SK-N-SH (cell line): ENCODE measurements around the gene G6PD. TPM values are rescaled to one million over a fixed set of nuclear protein-coding genes. Genes with fewer than 3 reads are reported as not detected.

Experiments used
- CTCF ChIA-PET: fragments of 300-600, 350-600 bp; formaldehyde crosslinking; extraction: SDS; loops from one replicate; lab custom pipeline; 2021; lab: Yijun Ruan, JAX
- POLR2A ChIA-PET: fragments of 350-600 bp; sonication (Branson Sonifier 250); formaldehyde crosslinking; extraction: SDS; loops from one replicate; lab custom pipeline; 2020; ENCODE audit warnings: antibody characterized with exemption, inconsistent platforms; lab: Yijun Ruan, JAX
- DNase-seq: peaks from one replicate; pipeline ENCODE4 v3.0.0; 2012
- H2AFZ ChIP-seq: fragments of 200-600 bp; sonication (generic); 2 replicates; pipeline ENCODE4 v1.8.1; 2016; ENCODE audit warnings: antibody characterized with exemption, mild to moderate bottlenecking, low read depth
- H3F3A ChIP-seq: fragments of 200-600 bp; sonication (generic); replicated peaks from 2 replicates; pipeline ENCODE3; 2016; ENCODE audit warnings: antibody characterized with exemption, mild to moderate bottlenecking; ENCODE audit not compliant: insufficient read depth
- H3K27ac ChIP-seq, 2 experiments: fragments of 200-500 bp in 1 of 2; fragments of 200-600 bp in 1 of 2; sonication (Bioruptor generic) in 1 of 2; sonication (generic), shearing (Covaris generic) in 1 of 2; 2 replicates each; pipeline versions ENCODE4 v1.5.1 to v1.6.1; 2014 to 2016; ENCODE audit warnings: low read depth in 2 of 2, inconsistent platforms in 1 of 2, low read length in 1 of 2, mild to moderate bottlenecking in 1 of 2, mixed read lengths in 1 of 2
- H3K27me3 ChIP-seq: fragments of 200-600 bp; sonication (generic), shearing (Covaris generic); 2 replicates; pipeline ENCODE4 v1.6.1; 2016; ENCODE audit warnings: mixed run types; ENCODE audit not compliant: insufficient read depth
- H3K36me3 ChIP-seq, 2 experiments: fragments of 200-500 bp in 1 of 2; fragments of 200-600 bp in 1 of 2; sonication (Bioruptor generic) in 1 of 2; sonication (generic) in 1 of 2; replicated peaks in 1 of 2; 2 replicates each; pipeline versions ENCODE3 to v1.5.1; 2014 to 2016; ENCODE audit warnings: low read length in 1 of 2, mild to moderate bottlenecking in 1 of 2; ENCODE audit not compliant: insufficient read depth in 2 of 2, control insufficient read depth in 1 of 2
- H3K4me1 ChIP-seq, 2 experiments: fragments of 200-500 bp in 1 of 2; fragments of 200-600 bp in 1 of 2; sonication (Bioruptor generic) in 1 of 2; sonication (generic), shearing (Covaris generic) in 1 of 2; 2 replicates each; pipeline versions ENCODE4 v1.5.1 to v1.6.1; 2014 to 2016; ENCODE audit warnings: low read depth in 1 of 2, low read length in 1 of 2, mixed run types in 1 of 2; ENCODE audit not compliant: insufficient read depth in 2 of 2, control insufficient read depth in 1 of 2
- H3K4me2 ChIP-seq: fragments of 200-600 bp; sonication (generic), shearing (Covaris generic); 2 replicates; pipeline ENCODE4 v1.6.1; 2017; ENCODE audit warnings: mixed run types
- H3K4me3 ChIP-seq, 2 experiments: fragments of 200-500 bp in 1 of 2; fragments of 200-600 bp in 1 of 2; sonication (Bioruptor generic) in 1 of 2; sonication (generic), shearing (Covaris generic) in 1 of 2; 2 replicates each; pipeline versions ENCODE4 v1.5.1 to v1.8.1; 2014 to 2016; ENCODE audit warnings: low read depth in 2 of 2, inconsistent platforms in 1 of 2, low read length in 1 of 2, mild to moderate bottlenecking in 1 of 2, mixed read lengths in 1 of 2, moderate library complexity in 1 of 2
- H3K79me2 ChIP-seq: fragments of 200-600 bp; sonication (generic); 2 replicates; pipeline ENCODE4 v1.8.1; 2017; ENCODE audit warnings: mild to moderate bottlenecking; ENCODE audit not compliant: insufficient read depth
- H3K9ac ChIP-seq: fragments of 200-600 bp; sonication (generic); 2 replicates; pipeline ENCODE4 v1.6.1; 2017; ENCODE audit warnings: mixed run types
- H3K9me2 ChIP-seq: fragments of 200-600 bp; sonication (generic); 2 replicates; pipeline ENCODE4 v1.6.1; 2017; ENCODE audit warnings: mixed run types
- H3K9me3 ChIP-seq: fragments of 200-600 bp; sonication (generic); 2 replicates; pipeline ENCODE4 v1.6.1; 2017; ENCODE audit warnings: mixed run types, mild to moderate bottlenecking, moderate library complexity
- H4K20me1 ChIP-seq: fragments of 200-600 bp; sonication (generic); 2 replicates; pipeline ENCODE4 v1.6.1; 2017; ENCODE audit warnings: mild to moderate bottlenecking, mixed run types; ENCODE audit not compliant: insufficient read depth
- ELF1 ChIP-seq: IDR thresholded peaks from 2 replicates; pipeline ENCODE4 v1.4.0; 2012
- EP300 ChIP-seq, 2 experiments: IDR thresholded peaks; 2 replicates each; pipeline versions ENCODE4 v1.4.0 to v1.6.1; 2012; ENCODE audit warnings: borderline replicate concordance in 1 of 2, low read depth in 1 of 2, low read length in 1 of 2
- EZH2phosphoT487 ChIP-seq: fragments of 200-600 bp; sonication (generic); IDR thresholded peaks from 2 replicates; pipeline ENCODE4 v1.6.1; 2017; ENCODE audit warnings: low read depth, mixed run types, mild to moderate bottlenecking, antibody characterized with exemption, moderate library complexity, borderline replicate concordance
- FOSL2 ChIP-seq: IDR thresholded peaks from 2 replicates; pipeline ENCODE4 v1.4.0; 2012; ENCODE audit warnings: low read depth, mild to moderate bottlenecking, moderate library complexity, borderline replicate concordance
- FOXM1 ChIP-seq: IDR thresholded peaks from 2 replicates; pipeline ENCODE4 v1.4.0; 2012; ENCODE audit warnings: low read depth, mild to moderate bottlenecking
- GABPA ChIP-seq: IDR thresholded peaks from 2 replicates; pipeline ENCODE4 v1.4.0; 2012; ENCODE audit warnings: low read depth, mild to moderate bottlenecking
- GATA2 ChIP-seq: sonication (generic); formaldehyde crosslinking; IDR thresholded peaks from 2 replicates; pipeline ENCODE4 v1.5.0; 2020; ENCODE audit warnings: mild to moderate bottlenecking, missing genetic modification reagents
- JUND ChIP-seq: IDR thresholded peaks from 2 replicates; pipeline ENCODE4 v1.4.0; 2012
- MEF2A ChIP-seq: IDR thresholded peaks from 2 replicates; pipeline ENCODE4 v1.4.0; 2012; ENCODE audit warnings: low read depth, borderline replicate concordance
- NRF1 ChIP-seq: IDR thresholded peaks from 2 replicates; pipeline ENCODE4 v1.6.1; 2012; ENCODE audit warnings: low read depth, mild to moderate bottlenecking, low read length
- PBX3 ChIP-seq: IDR thresholded peaks from 2 replicates; pipeline ENCODE4; 2012
- RAD21 ChIP-seq: IDR thresholded peaks from 2 replicates; pipeline ENCODE4 v1.6.1; 2012; ENCODE audit warnings: mild to moderate bottlenecking, low read length
- RCOR1 ChIP-seq: fragments of 150-350 bp; IDR thresholded peaks from 2 replicates; pipeline ENCODE4 v1.6.1; 2017; ENCODE audit warnings: antibody characterized with exemption, low read length
- SMC3 ChIP-seq: IDR thresholded peaks from 2 replicates; pipeline ENCODE4 v1.6.1; 2012; ENCODE audit warnings: low read depth, low read length, improper control_type of control experiment
- TAF1 ChIP-seq: IDR thresholded peaks from 2 replicates; pipeline ENCODE4 v1.6.1; 2012; ENCODE audit warnings: low read depth, mild to moderate bottlenecking, low read length, moderate library complexity, borderline replicate concordance
- TCF12 ChIP-seq: IDR thresholded peaks from 2 replicates; pipeline ENCODE4 v1.4.0; 2012
- YY1 ChIP-seq: IDR thresholded peaks from 2 replicates; pipeline ENCODE4 v1.4.0; 2012; ENCODE audit warnings: low read depth, mild to moderate bottlenecking
- WGBS: methylation state at CpG from one replicate; pipeline ENCODE4 v1.1.6; 2017; ENCODE audit warnings: low lambda C conversion rate; 5-methylcytosine and 5-hydroxymethylcytosine counted together
- polyA plus RNA-seq, 3 experiments: library from polyadenylated mRNA; depleted of rRNA; stranded (reverse); fragments of >200 nt; gene quantifications; 2 replicates each; pipeline ENCODE4 v1.2.3, GENCODE V29; 2012
- small RNA-seq, 7 experiments: library from RNA; depleted of rRNA; stranded (forward); fragments of <200 nt; gene quantifications; one replicate each; pipeline ENCODE3, GENCODE V24; 2012
- TF ChIP-seq, protein P1 (sequence below): IDR thresholded peaks from 2 replicates; pipeline ENCODE4 v1.4.0; 2012; ENCODE audit warnings: low read depth, borderline replicate concordance
- TF ChIP-seq, protein P2 (sequence below): IDR thresholded peaks from 2 replicates; pipeline ENCODE4 v1.4.0; 2012; ENCODE audit warnings: low read depth, borderline replicate concordance

Gene G6PD
- polyA plus RNA-seq, 1 of the 3 experiments (the other 2 are of a cell fraction) = 131 TPM

GRCh38 chrX:154481911-154482601, 64.6 kb downstream of the G6PD start:
- 50% methylated on average over 12 of the region's 14 CpGs for WGBS
- Histone ChIP-seq H3K9me3 (no peaks in the 10 kb centered on the region), H3K4me3 (no peak overlapping the region), H3K27me3 (0 out of 2 replicates have a peak, but pooled peaks cover 5% of the 10 kb centered on the region), H2AFZ (no peak overlapping the region), H3K36me3 (peaks cover 0 to 14% of the 10 kb centered on the region in 2 experiments), H3K4me2 (no peak overlapping the region), H3K27ac (no peak overlapping the region), H3F3A (peaks cover 8% of the 10 kb centered on the region), H4K20me1 (no peaks in the 10 kb centered on the region), H3K4me1 (peaks cover 0 to 12% of the 10 kb centered on the region in 2 experiments; a peak in 1 of 4 replicates), H3K9me2 (no peaks in the 10 kb centered on the region), H3K79me2 (peaks cover 15% of the 10 kb centered on the region), H3K9ac (no peak overlapping the region)
- DNase-seq = no peak
- CTCF ChIA-PET = interaction anchor here (0.8 to 1.0 kb wide), 2 partner anchors 17 to 45 kb away, joined by 4 read pairs; no protein-coding TSS in a partner anchor
- POLR2A ChIA-PET = no interaction called here
- TF ChIP-seq GATA2 (CRISPR knock-in tag) (no peak), EZH2phosphoT487 (no peak), TCF12 (no peak), PBX3 (no peak), EP300 (IDR thresholded peaks at IDR 0.05; ENCODE audit: borderline replicate concordance in 1 of 2, low read depth in 1 of 2, low read length in 1 of 2) (no peak), MEF2A (no peak), TAF1 (no peak), ELF1 (no peak), RAD21 (no peak), FOSL2 (no peak), NRF1 (no peak), SMC3 (no peak), RCOR1 (no peak), FOXM1 (no peak), YY1 (no peak), GABPA (no peak), JUND (no peak)
- TF ChIP-seq, protein P1, sequence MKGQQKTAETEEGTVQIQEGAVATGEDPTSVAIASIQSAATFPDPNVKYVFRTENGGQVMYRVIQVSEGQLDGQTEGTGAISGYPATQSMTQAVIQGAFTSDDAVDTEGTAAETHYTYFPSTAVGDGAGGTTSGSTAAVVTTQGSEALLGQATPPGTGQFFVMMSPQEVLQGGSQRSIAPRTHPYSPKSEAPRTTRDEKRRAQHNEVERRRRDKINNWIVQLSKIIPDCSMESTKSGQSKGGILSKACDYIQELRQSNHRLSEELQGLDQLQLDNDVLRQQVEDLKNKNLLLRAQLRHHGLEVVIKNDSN = no peak
- TF ChIP-seq, protein P2, sequence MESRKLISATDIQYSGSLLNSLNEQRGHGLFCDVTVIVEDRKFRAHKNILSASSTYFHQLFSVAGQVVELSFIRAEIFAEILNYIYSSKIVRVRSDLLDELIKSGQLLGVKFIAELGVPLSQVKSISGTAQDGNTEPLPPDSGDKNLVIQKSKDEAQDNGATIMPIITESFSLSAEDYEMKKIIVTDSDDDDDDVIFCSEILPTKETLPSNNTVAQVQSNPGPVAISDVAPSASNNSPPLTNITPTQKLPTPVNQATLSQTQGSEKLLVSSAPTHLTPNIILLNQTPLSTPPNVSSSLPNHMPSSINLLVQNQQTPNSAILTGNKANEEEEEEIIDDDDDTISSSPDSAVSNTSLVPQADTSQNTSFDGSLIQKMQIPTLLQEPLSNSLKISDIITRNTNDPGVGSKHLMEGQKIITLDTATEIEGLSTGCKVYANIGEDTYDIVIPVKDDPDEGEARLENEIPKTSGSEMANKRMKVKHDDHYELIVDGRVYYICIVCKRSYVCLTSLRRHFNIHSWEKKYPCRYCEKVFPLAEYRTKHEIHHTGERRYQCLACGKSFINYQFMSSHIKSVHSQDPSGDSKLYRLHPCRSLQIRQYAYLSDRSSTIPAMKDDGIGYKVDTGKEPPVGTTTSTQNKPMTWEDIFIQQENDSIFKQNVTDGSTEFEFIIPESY = no peak

Small RNA genes lying within 50 kb of the gene (small RNA-seq; reads per million reads assigned to genes)
- 0 reads per million in 7 experiments for gene RN7SL697P

Other genes starting within 250 kb of the G6PD start
- gene FLNA, start 172.2 kb downstream of the G6PD start, polyA plus RNA-seq (2012; rRNA removed) = 364 and 550 TPM in 2 replicates
- gene EMD, start 167.6 kb downstream of the G6PD start, polyA plus RNA-seq (2012; rRNA removed) = 40.4 and 68.0 TPM in 2 replicates
- 4,562 and 7,172 TPM in 2 replicates for gene RPL10, start 148.5 kb downstream of the G6PD start, polyA plus RNA-seq (2012; rRNA removed)
- 18.2 and 22.5 TPM in 2 replicates for gene DNASE1L1, start 137.6 kb downstream of the G6PD start, polyA plus RNA-seq (2012; rRNA removed)
- gene TAFAZZIN, start 135.3 kb downstream of the G6PD start, polyA plus RNA-seq (2012; rRNA removed) = 34.0 and 35.7 TPM in 2 replicates
- 92.2 and 102 TPM in 2 replicates for gene ATP6AP1, start 118.2 kb downstream of the G6PD start, polyA plus RNA-seq (2012; rRNA removed)
- 403 and 408 TPM in 2 replicates for gene GDI1, start 109.7 kb downstream of the G6PD start, polyA plus RNA-seq (2012; rRNA removed)
- gene FAM50A, start 102.7 kb downstream of the G6PD start, polyA plus RNA-seq (2012; rRNA removed) = 86.0 and 97.0 TPM in 2 replicates
- 28.3 and 33.2 TPM in 2 replicates for gene PLXNA3, start 88.6 kb downstream of the G6PD start, polyA plus RNA-seq (2012; rRNA removed)
- gene LAGE3, start 67.6 kb downstream of the G6PD start, polyA plus RNA-seq (2012; rRNA removed) = 29.3 and 37.2 TPM in 2 replicates
- gene UBL4A, start 60.2 kb downstream of the G6PD start, polyA plus RNA-seq (2012; rRNA removed) = 27.4 and 27.8 TPM in 2 replicates
- gene SLC10A3, start 56.2 kb downstream of the G6PD start, polyA plus RNA-seq (2012; rRNA removed) = 28.4 and 29.7 TPM in 2 replicates
- 36.7 and 42.1 TPM in 2 replicates for gene FAM3A, start 30.6 kb downstream of the G6PD start, polyA plus RNA-seq (2012; rRNA removed)
- 32.5 and 36.4 TPM in 2 replicates for gene IKBKG, start 774 bp upstream of the G6PD start, polyA plus RNA-seq (2012; rRNA removed)
- gene CTAG1A, start 38.3 kb upstream of the G6PD start, polyA plus RNA-seq (2012; rRNA removed) = not detected in 2 replicates
- not detected in 2 replicates for gene CTAG1B, start 72.4 kb upstream of the G6PD start, polyA plus RNA-seq (2012; rRNA removed)
- gene CTAG2, start 106.7 kb upstream of the G6PD start, polyA plus RNA-seq (2012; rRNA removed) = 3.7 and 6.8 TPM in 2 replicates
- gene GAB3, start 204.2 kb upstream of the G6PD start, polyA plus RNA-seq (2012; rRNA removed) = 3.3 and 4.5 TPM in 2 replicates
- 53.0 and 73.6 TPM in 2 replicates for gene DKC1, start 216.0 kb upstream of the G6PD start, polyA plus RNA-seq (2012; rRNA removed)